Heart left ventricle (tissue), 13 donors: ENCODE results near the gene KCNA1.

Experiments
- CTCF ChIP-seq, 12 donors: fragments of 200-600 bp; sonication (generic) in 4 of 12; IDR thresholded peaks; one replicate each; pipeline versions ENCODE4 v1.5.0 to v1.8.0; 2018 to 2022; ENCODE audit warnings: antibody characterized with exemption in 12 of 12, mild to moderate bottlenecking in 5 of 12
- POLR2A ChIP-seq, 2 donors: fragments of 450-650 bp; IDR thresholded peaks; one replicate each; pipeline ENCODE4 v1.6.1; 2017; ENCODE audit warnings: antibody characterized with exemption in 2 of 2, mild to moderate bottlenecking in 2 of 2, moderate library complexity in 2 of 2
- donor health status: ischemic (EF 13 %, LVEDD 7.1; RV severe dilation, severe dysfunction).
- donor health status: DM: no; HTN: yes; CAD: no.
- donor health status: DM: no; HTN: no; CAD: no.
- donor health status: ischemic (EF 25% LVEDD 6.9; RV normal size, moderate dysfunction).
- donor health status: ischemic (EF 25% LVEDD 5.7; RV mildly dilated, moderate dysfunction).
- donor health status: ischemic (EF 35%, LVEDD 5.7; RV mildly dilated, moderate dysfunction).
- donor health status: nonischemic (EF 11% LVEDD 7.7; RV severe dilation, severe dysfunction).
- donor health status: DM: yes; HTN: yes; CAD: no.
- donor health status: PGD.
- donor health status: ischemic (EF 29% LVEDD 5.4; RV normal size, mild dysfunction).
- donor health status: nonischemic (EF 23%, LVEDD 6.1; RV moderate dilation, normal function).

- no peak for TF ChIP-seq POLR2A (IDR thresholded peaks at IDR 0.05)
- no peak for TF ChIP-seq CTCF (IDR thresholded peaks at IDR 0.05)
Measured at GRCh38 chr12:4910502-4911315, 1.0 kb downstream of the KCNA1 start.
